IPS-NIHi7 (cell line): ENCODE results near the gene NELFCD.
A peak's percentile ranks its signal among the peaks of the same experiment; 100 is the strongest.

Source experiments
- DNase-seq: peaks from one replicate; pipeline ENCODE4 v3.0.0; 2012; ENCODE audit warnings: mixed read lengths; ENCODE audit errors: extremely low spot score

The NELFCD gene

GRCh38 chr20:58994390-58995159 is 13.5 kb downstream of the NELFCD start:
- DNase-seq, result no peak

- no peak for DNase-seq
Measured at GRCh38 chr20:58995461-58996225, 14.6 kb downstream of the NELFCD start.

- no peak for DNase-seq
Measured at GRCh38 chr20:58996226-58996611, 15.2 kb downstream of the NELFCD start.

- no peak for DNase-seq
Measured at GRCh38 chr20:58997141-58997770, 16.2 kb downstream of the NELFCD start.

GRCh38 chr20:58998656-58999055 is 17.6 kb downstream of the NELFCD start:
- DNase-seq, result no peak

- DNase-seq, result no peak
Measured at GRCh38 chr20:59000326-59000725, 19.3 kb downstream of the NELFCD start.

GRCh38 chr20:59001068-59001448 is 20.0 kb downstream of the NELFCD start:
- no peak for DNase-seq

- DNase-seq, result no peak
Measured at GRCh38 chr20:59001449-59002171, 20.6 kb downstream of the NELFCD start.

GRCh38 chr20:59002388-59002787 is 21.3 kb downstream of the NELFCD start:
- no peak for DNase-seq

GRCh38 chr20:59002874-59003399 is 21.9 kb downstream of the NELFCD start:
- no peak for DNase-seq

- DNase-seq, result no peak
Measured at GRCh38 chr20:59003836-59004492, 22.9 kb downstream of the NELFCD start.

GRCh38 chr20:59004493-59004762 is 23.4 kb downstream of the NELFCD start:
- DNase-seq, result no peak

GRCh38 chr20:59004763-59005522 is 23.9 kb downstream of the NELFCD start:
- DNase-seq, result no peak

- DNase-seq, result no peak
Measured at GRCh38 chr20:59005523-59006166, 24.6 kb downstream of the NELFCD start.

GRCh38 chr20:59006167-59006863 is 25.3 kb downstream of the NELFCD start:
- DNase-seq, result no peak

- peak; percentile 91 for DNase-seq
Measured at GRCh38 chr20:59006864-59007664, 26.0 kb downstream of the NELFCD start, which contains the start of gene CTSZ. TSS of gene CTSZ (minus strand) at chr20:59007254. CDS start at chr20:59007128, 126 bp downstream.

- DNase-seq, result no peak
Measured at GRCh38 chr20:59007665-59008511, 26.8 kb downstream of the NELFCD start.
